ENCODE results near the gene EDRF1. TPM values are rescaled to one million over a fixed set of nuclear protein-coding genes. Genes with fewer than 3 reads are reported as not detected.

Gene EDRF1
- total RNA-seq, 1 donor from 2014 or later: 43.4 TPM

DNA sequence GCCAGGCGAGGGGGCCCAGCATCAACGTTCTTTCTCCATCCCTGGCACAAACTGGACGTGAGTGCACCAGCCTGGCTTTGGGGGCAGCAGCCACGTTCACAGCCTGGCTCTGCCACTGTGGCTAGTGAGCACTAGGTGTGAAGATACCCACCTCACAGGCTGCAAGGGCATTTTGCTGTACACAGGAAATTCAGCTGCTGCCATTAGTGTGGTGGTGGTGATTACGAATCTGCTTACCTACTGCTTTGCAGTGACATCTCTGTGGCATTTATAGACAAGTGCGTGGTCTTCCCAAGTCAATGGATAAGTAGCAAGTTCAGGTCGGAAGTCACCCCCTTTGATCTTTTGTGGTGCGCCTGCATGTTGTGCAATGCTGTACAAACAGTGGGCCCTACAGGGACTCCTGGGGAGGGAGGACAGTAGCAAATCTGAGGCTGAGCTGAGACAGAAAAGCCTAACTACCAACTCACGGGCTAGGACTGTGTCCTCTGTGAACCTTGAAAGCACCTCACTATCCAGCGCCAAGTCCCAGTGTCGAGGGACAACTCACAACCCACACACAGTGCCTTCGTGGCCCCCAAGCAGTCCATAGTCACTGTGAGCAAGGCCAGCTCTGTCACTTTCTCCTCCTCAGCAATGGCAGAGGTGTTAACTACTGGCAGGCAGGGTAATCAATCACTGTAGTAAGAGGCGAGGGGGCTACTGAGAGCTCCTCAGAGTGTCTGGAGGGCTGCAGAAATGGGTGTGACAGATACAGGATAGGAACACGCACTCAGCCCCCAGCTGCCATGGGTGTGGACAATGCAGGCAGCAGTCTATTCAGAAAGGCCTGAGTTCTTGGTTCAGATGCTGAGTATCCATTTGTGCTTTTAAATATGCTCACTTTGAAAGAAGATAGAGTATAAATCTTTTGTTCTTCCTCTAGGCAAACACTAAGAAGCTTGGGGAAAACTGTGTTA lies 73.1 kb downstream of the EDRF1 start:
- H3K27ac Mint-ChIP-seq: no peak overlapping the region
- no peaks in the 10 kb centered on the region for H3K9me3 Mint-ChIP-seq
- peaks cover 11% of the 10 kb centered on the region for H3K36me3 Mint-ChIP-seq (ENCODE audit: low read depth)
- intact Hi-C loops (cut with micrococcal nuclease): no loop called here
- no peak for DNase-seq (ENCODE audit: low spot score)
- no peak overlapping the region for H3K4me3 Mint-ChIP-seq
- no peaks in the 10 kb centered on the region for H3K27me3 Mint-ChIP-seq (ENCODE audit: insufficient read depth)
- peaks cover 12% of the 10 kb centered on the region for H3K4me1 Mint-ChIP-seq (ENCODE audit: low read depth)

DNA sequence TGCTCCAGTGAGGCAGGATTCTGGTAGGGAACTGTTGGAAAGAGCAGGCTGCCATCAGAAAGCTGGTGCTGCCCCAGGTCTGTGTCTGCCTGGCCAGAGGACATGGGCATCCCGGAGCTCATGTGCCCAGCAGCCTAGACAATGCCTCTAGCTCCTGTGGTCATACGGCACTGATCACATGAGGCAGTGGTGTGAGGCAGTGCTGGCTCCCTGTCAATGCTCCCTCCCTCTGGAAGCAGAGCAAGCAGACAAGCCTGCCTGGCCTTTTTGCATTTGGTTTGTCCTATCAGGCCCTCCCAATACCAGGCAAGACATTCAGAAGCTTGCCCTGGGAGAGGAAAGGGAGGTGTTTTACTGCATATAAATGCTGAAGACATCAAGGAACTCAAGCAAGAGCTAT lies 75.6 kb downstream of the EDRF1 start:
- Mint-ChIP-seq H3K9me3 (no peaks in the 10 kb centered on the region), H3K4me3 (no peak overlapping the region), H3K36me3 (ENCODE audit: low read depth) (peaks cover 11% of the 10 kb centered on the region), H3K27me3 (ENCODE audit: insufficient read depth) (no peaks in the 10 kb centered on the region), H3K27ac (no peak overlapping the region), H3K4me1 (ENCODE audit: low read depth) (no peaks in the 10 kb centered on the region)
- intact Hi-C loops (cut with micrococcal nuclease): no loop called here
- DNase-seq (ENCODE audit: low spot score): no peak

DNA sequence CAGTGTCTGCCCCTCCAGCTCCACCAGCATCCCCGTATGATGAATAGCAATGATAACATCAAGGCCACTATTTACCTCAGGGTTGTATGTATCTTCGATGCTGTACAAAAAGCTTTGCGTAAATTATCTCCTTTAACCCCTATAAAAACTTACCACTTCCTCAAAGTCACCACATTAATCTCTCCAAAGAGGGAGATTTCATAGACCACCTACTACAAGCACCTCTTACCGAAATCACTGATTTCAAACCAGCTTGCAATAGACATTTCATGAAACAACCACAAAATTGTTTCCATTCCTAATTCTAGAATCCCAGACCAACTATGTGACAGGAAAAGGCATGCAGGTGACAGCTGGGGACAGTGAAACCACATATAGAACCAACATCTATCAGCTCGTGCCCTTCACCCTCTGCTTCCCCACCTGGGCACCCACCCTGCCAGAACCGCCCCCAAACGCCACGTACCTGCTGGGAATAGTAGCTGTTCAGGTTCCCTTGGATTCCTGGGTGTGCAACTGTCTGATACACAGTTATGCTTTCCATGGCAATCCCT lies 76.2 kb downstream of the EDRF1 start:
- DNase-seq (ENCODE audit: low spot score): no peak
- no peaks in the 10 kb centered on the region for H3K4me1 Mint-ChIP-seq (ENCODE audit: low read depth)

DNA sequence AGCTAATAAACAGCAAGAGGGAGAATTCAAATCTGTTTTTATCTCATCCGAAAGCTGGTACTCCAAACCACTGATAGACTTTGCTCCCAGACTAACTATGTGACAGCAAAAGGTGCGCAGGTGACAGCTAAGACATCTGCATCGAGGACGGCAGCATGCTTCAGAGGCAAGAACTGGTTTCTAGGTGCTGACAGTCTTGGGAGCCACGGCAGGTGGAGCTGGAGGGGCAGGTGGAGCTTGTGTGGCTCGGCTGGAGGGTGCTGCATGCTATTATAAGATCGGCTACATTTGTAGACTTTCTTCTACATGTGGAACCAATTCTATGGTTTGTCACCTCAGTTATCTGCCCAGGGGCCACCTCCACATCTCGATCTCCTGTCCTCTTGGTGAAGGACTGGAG lies 77.9 kb downstream of the EDRF1 start:
- Mint-ChIP-seq H3K27ac (no peak overlapping the region), H3K4me3 (no peak overlapping the region), H3K27me3 (ENCODE audit: insufficient read depth) (no peaks in the 10 kb centered on the region), H3K9me3 (no peaks in the 10 kb centered on the region), H3K36me3 (ENCODE audit: low read depth) (peaks cover 13% of the 10 kb centered on the region), H3K4me1 (ENCODE audit: low read depth) (no peaks in the 10 kb centered on the region)
- DNase-seq (ENCODE audit: low spot score): no peak
- intact Hi-C loops (cut with micrococcal nuclease): no loop called here

More for the DNA sequence above, 76.2 kb downstream of the EDRF1 start:
- Mint-ChIP-seq H3K27me3 (ENCODE audit: insufficient read depth) (no peaks in the 10 kb centered on the region), H3K4me3 (no peak overlapping the region), H3K9me3 (no peaks in the 10 kb centered on the region), H3K27ac (no peak overlapping the region), H3K36me3 (ENCODE audit: low read depth) (peaks cover 11% of the 10 kb centered on the region)
- intact Hi-C loops (cut with micrococcal nuclease): no loop called here

DNA sequence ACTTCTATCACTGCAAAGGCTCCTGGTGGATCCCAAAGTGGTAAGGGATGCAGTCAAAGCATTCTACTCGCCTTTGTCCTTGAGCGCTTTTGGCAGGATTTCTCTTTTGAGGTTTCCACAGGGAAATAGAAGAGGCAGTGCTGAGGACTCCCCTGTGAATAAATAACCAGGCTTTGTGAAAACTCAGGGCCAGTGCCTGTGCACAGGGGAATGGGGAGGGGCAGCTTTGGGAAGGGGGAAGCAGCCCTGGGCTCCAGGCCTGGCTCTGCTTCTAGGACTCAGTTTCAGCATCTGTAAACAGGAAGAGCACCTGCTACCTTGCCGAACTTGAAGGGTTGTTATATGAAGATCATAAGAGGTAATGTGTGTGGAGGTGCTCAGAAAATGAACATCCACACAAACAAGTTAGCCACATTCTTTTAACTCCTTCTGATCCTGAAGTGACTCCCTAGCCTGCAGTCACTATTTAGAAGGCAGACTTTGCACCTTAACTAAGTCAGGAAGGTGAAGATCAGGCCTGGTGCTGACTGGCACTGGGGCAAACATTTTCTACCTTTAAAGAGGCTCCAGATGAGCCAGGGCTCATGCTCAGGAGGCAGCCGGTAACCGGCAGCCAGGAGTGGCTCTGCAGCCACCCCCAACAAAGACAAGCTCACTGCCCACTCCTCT lies 78.6 kb downstream of the EDRF1 start:
- H3K4me3 Mint-ChIP-seq: no peak overlapping the region
- H3K36me3 Mint-ChIP-seq (ENCODE audit: low read depth): peaks cover 13% of the 10 kb centered on the region
- H3K4me1 Mint-ChIP-seq (ENCODE audit: low read depth): no peaks in the 10 kb centered on the region
- no peaks in the 10 kb centered on the region for H3K9me3 Mint-ChIP-seq
- DNase-seq (ENCODE audit: low spot score): no peak
- intact Hi-C loops (cut with micrococcal nuclease): no loop called here
- H3K27ac Mint-ChIP-seq: no peak overlapping the region
- H3K27me3 Mint-ChIP-seq (ENCODE audit: insufficient read depth): no peaks in the 10 kb centered on the region

DNA sequence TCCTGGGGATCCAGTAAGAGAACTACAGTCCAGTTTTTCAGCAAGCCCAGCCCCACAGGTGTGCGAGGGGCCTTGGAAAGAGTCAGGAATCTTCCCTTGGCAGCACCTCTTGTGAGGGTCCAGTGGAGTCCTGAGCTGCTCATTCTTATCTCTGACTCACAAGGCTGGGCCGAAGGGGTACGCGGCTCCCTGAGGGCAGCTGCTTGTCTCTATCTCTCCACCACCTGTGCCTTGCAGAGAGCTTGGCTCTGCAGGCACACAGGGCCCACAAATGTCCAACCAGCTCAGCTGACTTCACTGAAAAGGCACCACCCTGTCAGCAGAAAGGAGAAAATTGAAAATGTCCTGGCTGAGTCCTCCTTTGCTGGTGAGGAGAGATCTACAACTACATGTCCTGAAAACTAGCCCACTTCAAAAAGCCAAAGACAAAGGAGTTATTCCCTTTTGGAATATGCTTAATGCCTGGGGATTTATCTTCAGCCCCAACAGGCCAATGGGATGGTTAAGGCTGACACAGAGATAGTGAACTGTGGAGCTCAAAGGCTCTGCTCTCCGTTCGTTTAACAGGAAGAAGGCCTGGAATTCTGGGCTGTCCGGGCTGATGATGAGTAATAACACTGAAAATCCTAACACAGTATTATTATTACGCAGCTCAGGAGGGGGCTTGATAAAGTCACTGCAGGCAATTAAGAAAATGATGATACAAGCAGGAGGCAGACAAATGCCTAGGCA lies 80.1 kb downstream of the EDRF1 start:
- Mint-ChIP-seq H3K27ac (no peak overlapping the region), H3K36me3 (ENCODE audit: low read depth) (peaks cover 5% of the 10 kb centered on the region), H3K9me3 (no peaks in the 10 kb centered on the region), H3K27me3 (ENCODE audit: insufficient read depth) (no peaks in the 10 kb centered on the region), H3K4me1 (ENCODE audit: low read depth) (no peaks in the 10 kb centered on the region), H3K4me3 (no peak overlapping the region)
- DNase-seq (ENCODE audit: low spot score): no peak
- intact Hi-C loops (cut with micrococcal nuclease): no loop called here

DNA sequence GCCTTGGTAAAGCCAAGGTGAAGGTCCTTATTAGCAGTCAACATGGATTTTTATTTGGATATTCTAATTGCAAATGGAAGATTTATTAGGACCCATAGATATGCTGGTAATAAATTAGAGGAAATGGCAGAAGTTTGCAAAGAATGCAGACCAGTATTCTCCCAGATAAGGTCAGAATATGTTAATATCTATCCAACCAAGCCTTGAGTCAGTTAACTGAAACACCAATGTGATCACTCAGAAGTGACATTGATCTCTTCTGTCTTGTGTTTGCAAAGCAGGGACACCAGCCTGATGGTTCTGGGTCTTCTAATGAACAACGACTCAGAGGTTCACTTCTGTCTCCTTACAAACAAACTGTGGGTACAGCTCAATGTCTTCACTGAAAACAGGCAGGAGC lies 82.1 kb downstream of the EDRF1 start:
- no peaks in the 10 kb centered on the region for H3K27me3 Mint-ChIP-seq (ENCODE audit: insufficient read depth)
- intact Hi-C loops (cut with micrococcal nuclease): no loop called here
- peaks cover 7% of the 10 kb centered on the region for H3K36me3 Mint-ChIP-seq (ENCODE audit: low read depth)
- H3K27ac Mint-ChIP-seq: no peak overlapping the region
- DNase-seq (ENCODE audit: low spot score): no peak
- no peaks in the 10 kb centered on the region for H3K4me1 Mint-ChIP-seq (ENCODE audit: low read depth)
- H3K4me3 Mint-ChIP-seq: no peak overlapping the region
- no peaks in the 10 kb centered on the region for H3K9me3 Mint-ChIP-seq

DNA sequence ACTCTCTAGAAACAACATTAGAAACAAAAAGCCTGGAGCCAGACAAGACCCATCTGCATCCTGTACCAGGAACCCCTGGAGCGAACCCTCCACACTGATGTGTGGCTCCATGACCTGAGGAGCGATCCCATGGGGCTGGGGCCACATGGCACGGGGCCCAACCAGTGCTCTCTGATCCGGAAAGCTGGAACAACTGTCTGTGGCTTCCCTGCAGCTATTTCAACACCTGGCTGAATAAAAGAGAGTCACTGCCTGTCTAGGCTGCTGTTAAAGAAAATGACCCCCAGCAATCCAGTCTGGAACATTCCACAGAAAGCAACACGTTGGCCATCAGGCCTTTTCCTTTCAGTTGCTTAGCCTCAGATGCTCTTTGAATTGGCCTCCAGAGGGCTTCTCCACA lies 82.6 kb downstream of the EDRF1 start:
- Mint-ChIP-seq H3K27me3 (ENCODE audit: insufficient read depth) (no peaks in the 10 kb centered on the region), H3K9me3 (no peaks in the 10 kb centered on the region), H3K4me1 (ENCODE audit: low read depth) (no peaks in the 10 kb centered on the region), H3K4me3 (no peak overlapping the region), H3K27ac (no peak overlapping the region), H3K36me3 (ENCODE audit: low read depth) (peaks cover 10% of the 10 kb centered on the region)
- no peak for DNase-seq (ENCODE audit: low spot score)
- intact Hi-C loops (cut with micrococcal nuclease): no loop called here

DNA sequence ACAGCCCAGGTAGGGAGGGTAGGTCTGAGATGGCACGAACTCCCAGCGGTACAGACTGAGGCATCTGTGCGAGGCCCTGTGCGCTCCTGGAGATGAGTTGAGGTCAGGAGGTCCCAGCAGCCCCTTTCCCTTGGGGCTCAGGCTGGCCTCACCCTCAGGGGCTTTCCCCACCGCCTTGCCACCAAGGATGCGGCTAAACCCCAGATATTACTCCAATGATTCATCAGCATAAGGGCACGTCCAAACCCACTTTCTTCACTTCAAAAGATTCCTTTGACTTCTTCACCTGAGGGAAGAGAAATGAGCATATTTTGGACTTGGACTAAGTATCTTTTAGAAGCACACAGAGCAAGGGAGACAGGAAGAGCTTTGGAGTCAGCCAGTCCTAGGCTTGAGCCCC lies 83.2 kb downstream of the EDRF1 start:
- intact Hi-C loops (cut with micrococcal nuclease): no loop called here
- Mint-ChIP-seq H3K27ac (no peak overlapping the region), H3K27me3 (ENCODE audit: insufficient read depth) (no peaks in the 10 kb centered on the region), H3K4me1 (ENCODE audit: low read depth) (peaks cover 3% of the 10 kb centered on the region), H3K4me3 (no peak overlapping the region), H3K9me3 (no peaks in the 10 kb centered on the region), H3K36me3 (ENCODE audit: low read depth) (peaks cover 16% of the 10 kb centered on the region)
- DNase-seq (ENCODE audit: low spot score): no peak

DNA sequence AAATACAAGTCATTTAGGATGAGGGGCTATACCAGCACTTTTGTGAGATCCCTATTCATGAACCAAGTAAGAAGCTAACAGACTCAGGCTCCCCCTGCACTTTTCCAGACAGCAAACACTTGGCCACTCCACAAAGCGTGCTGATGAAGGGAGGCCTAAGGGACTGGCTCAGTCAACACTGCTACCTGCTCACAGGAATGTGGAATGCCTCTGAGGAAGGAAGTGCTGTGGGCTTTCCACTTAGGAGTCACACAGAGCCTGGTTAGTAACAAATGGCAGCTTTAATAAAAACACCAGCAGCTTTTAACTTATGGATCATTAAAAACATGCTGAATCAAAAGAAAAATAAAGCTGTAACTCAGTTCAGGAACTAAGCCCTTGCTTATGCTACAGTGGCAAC lies 88.5 kb downstream of the EDRF1 start:
- H3K27me3 Mint-ChIP-seq (ENCODE audit: insufficient read depth): no peaks in the 10 kb centered on the region
- no peaks in the 10 kb centered on the region for H3K9me3 Mint-ChIP-seq
- DNase-seq (ENCODE audit: low spot score): no peak
- intact Hi-C loops (cut with micrococcal nuclease): no loop called here
- peaks cover 25% of the 10 kb centered on the region for H3K36me3 Mint-ChIP-seq (ENCODE audit: low read depth)
- H3K4me3 Mint-ChIP-seq: no peak overlapping the region
- H3K4me1 Mint-ChIP-seq (ENCODE audit: low read depth): peaks cover 5% of the 10 kb centered on the region
- H3K27ac Mint-ChIP-seq: no peak overlapping the region

DNA sequence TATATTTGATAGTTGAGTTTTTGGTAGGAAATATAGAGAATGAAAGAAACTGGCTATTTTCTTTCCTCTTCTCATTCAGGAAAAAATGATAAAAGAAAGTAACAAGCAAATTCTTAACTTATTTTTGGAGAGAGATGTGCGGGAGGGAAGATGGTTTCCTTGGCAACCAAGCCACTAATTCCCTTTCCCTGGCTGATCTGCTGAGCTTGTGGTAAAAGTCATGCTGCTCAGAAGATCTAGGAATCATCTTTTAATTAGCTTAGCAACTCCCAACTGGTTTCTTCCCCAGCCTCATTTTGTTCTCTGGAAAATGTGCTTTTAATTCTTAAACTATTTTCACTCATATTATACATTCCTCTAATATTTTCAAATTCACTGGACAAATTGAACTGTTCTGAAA lies 91.7 kb downstream of the EDRF1 start:
- no peak for DNase-seq (ENCODE audit: low spot score)
- H3K27ac Mint-ChIP-seq: no peak overlapping the region
- H3K4me1 Mint-ChIP-seq (ENCODE audit: low read depth): peaks cover 5% of the 10 kb centered on the region
- peaks cover 35% of the 10 kb centered on the region for H3K36me3 Mint-ChIP-seq (ENCODE audit: low read depth)
- intact Hi-C loops (cut with micrococcal nuclease): no loop called here
- H3K4me3 Mint-ChIP-seq: no peak overlapping the region
- no peaks in the 10 kb centered on the region for H3K9me3 Mint-ChIP-seq
- H3K27me3 Mint-ChIP-seq (ENCODE audit: insufficient read depth): no peaks in the 10 kb centered on the region

DNA sequence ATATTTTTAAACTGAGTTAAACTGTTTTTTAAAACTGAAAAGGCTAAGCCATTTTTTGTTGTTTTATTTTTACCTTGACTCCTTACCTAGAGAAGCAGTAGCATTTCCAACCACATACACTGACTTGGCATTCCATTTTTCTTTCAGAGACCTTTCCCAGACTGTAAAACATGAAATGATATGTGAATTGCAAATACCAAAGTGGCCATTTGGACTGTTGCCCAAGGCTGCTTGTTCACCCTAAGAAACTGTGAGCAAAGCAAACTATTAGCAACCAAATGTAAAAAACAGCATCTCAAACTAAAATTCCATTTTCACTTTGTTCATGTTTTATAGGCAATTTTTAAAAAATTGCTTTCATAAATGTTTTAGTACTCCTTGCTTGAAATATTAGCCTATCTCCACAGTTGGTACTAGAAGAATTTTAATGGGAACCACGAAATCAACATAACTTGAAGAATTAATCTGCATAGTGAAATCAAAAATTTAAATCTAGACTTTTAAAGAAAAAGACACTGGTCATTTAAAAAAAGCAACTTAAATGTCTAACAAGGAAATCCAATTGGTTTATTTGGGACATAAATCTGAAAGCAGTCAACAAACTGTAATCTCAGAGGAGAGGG lies 92.7 kb downstream of the EDRF1 start:
- Mint-ChIP-seq H3K9me3 (no peaks in the 10 kb centered on the region), H3K4me3 (no peak overlapping the region), H3K27me3 (ENCODE audit: insufficient read depth) (no peaks in the 10 kb centered on the region), H3K4me1 (ENCODE audit: low read depth) (peaks cover 5% of the 10 kb centered on the region), H3K27ac (no peak overlapping the region), H3K36me3 (ENCODE audit: low read depth) (peaks cover 29% of the 10 kb centered on the region)
- no peak for DNase-seq (ENCODE audit: low spot score)
- intact Hi-C loops (cut with micrococcal nuclease): no loop called here

Measured in activated T-helper 1 cell treated with anti-CD3 and anti-CD28 coated beads, Interleukin-12 subunit alpha, Interleukin-12 subunit beta, Interleukin-2, Interleukin-4 antibody, amounts not matched to agents 30 ng/mL and 10 ng/mL and 1 ng/mL, durations not matched to agents 14 hours and 24 hours and 36 hours (primary cell).